Measurements from ENCODE around the gene LGR6. TPM values are rescaled to one million over a fixed set of nuclear protein-coding genes. Genes with fewer than 3 reads are reported as not detected.

Gene LGR6
- total RNA-seq, 1 experiment from 2014 or later, result 1.0 TPM

GRCh38 chr1:202214089-202214843 is 20.7 kb downstream of the LGR6 start:
- peak overlapping the region; percentile 81 for H3K4me2 ChIP-seq (ENCODE audit: insufficient read depth, insufficient read length, low read length)
- peak overlapping the region; percentile 77 for H3K14ac ChIP-seq (ENCODE audit: insufficient read depth, low read length)
- WGBS (ENCODE audit: extremely low coverage, insufficient read length, low lambda C conversion rate), result no CpG with 5 or more reads among the region's 56 CpGs
- H4K5ac ChIP-seq (ENCODE audit: insufficient read length, low read depth, low read length), result no peak overlapping the region
- no peaks in the 10 kb centered on the region; the same call in 1 of the 2 replicates for H3K4me1 ChIP-seq (ENCODE audit: insufficient read depth, low read length)
- H3K4ac ChIP-seq (ENCODE audit: low read depth, low read length), result no peak overlapping the region
- no peak overlapping the region for H2BK15ac ChIP-seq (ENCODE audit: low read depth, low read length)
- no peak overlapping the region for H3T11ph ChIP-seq (ENCODE audit: low read length)
- Mint-ChIP-seq H3K4me3 (peak overlapping the region; percentile 68 to 85), H3K27ac (no peak overlapping the region), H3K36me3 (ENCODE audit: insufficient read depth in 1 of 3, low read depth in 3 of 3) (no peaks in the 10 kb centered on the region), H3K27me3 (ENCODE audit: low read depth) (peaks cover 46% of the 10 kb centered on the region), H3K4me1 (peaks cover 27 to 32% of the 10 kb centered on the region in 2 experiments), H3K9me3 (no peaks in the 10 kb centered on the region)
- DNase-seq, result peak; percentile 58
- no peaks in the 10 kb centered on the region for H4K20me1 ChIP-seq (ENCODE audit: control insufficient read depth, insufficient read depth, insufficient read length)
- no peak overlapping the region for H2BK20ac ChIP-seq (ENCODE audit: low read depth, low read length, poor library complexity, severe bottlenecking)
- peaks cover 5% of the 10 kb centered on the region for H3K23me2 ChIP-seq (ENCODE audit: insufficient read length, low read depth, low read length, poor library complexity, severe bottlenecking)
- H3K23ac ChIP-seq (ENCODE audit: insufficient read length, low read depth, low read length), result no peak overlapping the region
- H2AK5ac ChIP-seq (ENCODE audit: insufficient read length, low read length), result no peak overlapping the region
- H3K56ac ChIP-seq (ENCODE audit: insufficient read length, low read depth, low read length), result no peak overlapping the region
- no peaks in the 10 kb centered on the region; the same call in 1 of the 2 replicates for H3K27me3 ChIP-seq (ENCODE audit: insufficient read depth, low read length)
- TF ChIP-seq CTCF (conservative IDR thresholded peaks at IDR 0.05), result no peak
- no peak overlapping the region for H3K9ac ChIP-seq (ENCODE audit: extremely low read depth, insufficient read length, low read length)
- no peak overlapping the region for H4K91ac ChIP-seq (ENCODE audit: insufficient read length, low read depth, low read length)
- no peak overlapping the region for H2BK5ac ChIP-seq (ENCODE audit: insufficient read length, low read length)
- no peak overlapping the region for H2AFZ ChIP-seq (ENCODE audit: low read length)
- H4K8ac ChIP-seq (replicated peaks; ENCODE audit: insufficient read length, low read depth, low read length), result no peak overlapping the region
- no peak overlapping the region for H2BK120ac ChIP-seq (ENCODE audit: low read depth, low read length, poor library complexity, severe bottlenecking)
- H3K79me1 ChIP-seq (ENCODE audit: insufficient read depth, low read depth, low read length, poor library complexity, severe bottlenecking), result no peaks in the 10 kb centered on the region
- no peak overlapping the region for H3K27ac ChIP-seq (ENCODE audit: insufficient read length, low read depth, low read length)
- H3K18ac ChIP-seq (ENCODE audit: insufficient read length, low read depth, low read length), result no peak overlapping the region
- no peak overlapping the region for H2BK12ac ChIP-seq (ENCODE audit: insufficient read length, low read depth, low read length)
- H3K79me2 ChIP-seq (ENCODE audit: insufficient read depth, low read length), result no peaks in the 10 kb centered on the region
- no peaks in the 10 kb centered on the region for H3K9me3 ChIP-seq (ENCODE audit: control insufficient read depth, low read depth, low read length)

Measured in H9 (cell line).